PC-3 (cell line): ENCODE results near the gene A3GALT2.

Source experiments
- EZH2 ChIP-seq: fragments of 300-600 bp; sonication (generic); IDR thresholded peaks from one replicate; pipeline ENCODE4 v1.6.1; 2017; ENCODE audit warnings: antibody characterized with exemption, mild to moderate bottlenecking, low read length; ENCODE audit not compliant: unreplicated experiment
- TF ChIP-seq, protein P1 (sequence below): fragments of 300-600 bp; sonication (generic); conservative IDR thresholded peaks from 2 replicates; pipeline ENCODE4 v1.5.1; 2017; ENCODE audit warnings: antibody characterized with exemption, low read depth, mild to moderate bottlenecking, low read length

DNA sequence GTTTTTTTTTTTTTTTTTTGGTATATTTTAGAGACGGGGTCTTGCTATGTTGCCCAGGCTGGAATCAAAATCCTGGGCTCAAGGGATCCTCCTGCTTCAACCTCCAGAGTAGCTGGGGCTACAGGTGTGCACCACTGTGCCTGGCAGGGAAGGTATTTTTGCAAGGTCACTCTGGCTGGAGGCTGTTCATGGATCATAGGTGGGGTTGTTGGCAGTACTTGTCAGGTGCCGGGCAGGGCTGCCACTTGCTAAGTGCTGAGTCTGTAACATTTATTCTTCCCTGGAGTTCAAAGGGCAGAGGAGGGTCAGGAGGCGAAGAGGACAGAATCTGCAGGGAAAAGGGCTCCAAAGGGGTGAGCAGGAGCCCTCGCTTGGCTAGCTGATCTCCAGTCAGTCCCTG, 24.1 kb downstream of the A3GALT2 start:
- TF ChIP-seq, protein P1, sequence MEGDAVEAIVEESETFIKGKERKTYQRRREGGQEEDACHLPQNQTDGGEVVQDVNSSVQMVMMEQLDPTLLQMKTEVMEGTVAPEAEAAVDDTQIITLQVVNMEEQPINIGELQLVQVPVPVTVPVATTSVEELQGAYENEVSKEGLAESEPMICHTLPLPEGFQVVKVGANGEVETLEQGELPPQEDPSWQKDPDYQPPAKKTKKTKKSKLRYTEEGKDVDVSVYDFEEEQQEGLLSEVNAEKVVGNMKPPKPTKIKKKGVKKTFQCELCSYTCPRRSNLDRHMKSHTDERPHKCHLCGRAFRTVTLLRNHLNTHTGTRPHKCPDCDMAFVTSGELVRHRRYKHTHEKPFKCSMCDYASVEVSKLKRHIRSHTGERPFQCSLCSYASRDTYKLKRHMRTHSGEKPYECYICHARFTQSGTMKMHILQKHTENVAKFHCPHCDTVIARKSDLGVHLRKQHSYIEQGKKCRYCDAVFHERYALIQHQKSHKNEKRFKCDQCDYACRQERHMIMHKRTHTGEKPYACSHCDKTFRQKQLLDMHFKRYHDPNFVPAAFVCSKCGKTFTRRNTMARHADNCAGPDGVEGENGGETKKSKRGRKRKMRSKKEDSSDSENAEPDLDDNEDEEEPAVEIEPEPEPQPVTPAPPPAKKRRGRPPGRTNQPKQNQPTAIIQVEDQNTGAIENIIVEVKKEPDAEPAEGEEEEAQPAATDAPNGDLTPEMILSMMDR, result no peak
- TF ChIP-seq EZH2, result no peak
